HG03045 (cell line): ENCODE measurements around the gene RBM23.
"Not testable (repeated sequence)": the region's sequence is repeated elsewhere in the genome, so short reads cannot be mapped to it uniquely, and the experiment has no call there.

ENCODE experiments used
- ATAC-seq: cut with Tn5 transposase; IDR thresholded peaks from one replicate; pipeline ENCODE4 v1.9.1; 2021; ENCODE audit warnings: mild to moderate bottlenecking, moderate library complexity; ENCODE audit not compliant: unreplicated experiment

Gene RBM23

GRCh38 chr14:22919601-22919921 lies 612 bp upstream of the RBM23 start:
- ATAC-seq, result peak; percentile 1

DNA sequence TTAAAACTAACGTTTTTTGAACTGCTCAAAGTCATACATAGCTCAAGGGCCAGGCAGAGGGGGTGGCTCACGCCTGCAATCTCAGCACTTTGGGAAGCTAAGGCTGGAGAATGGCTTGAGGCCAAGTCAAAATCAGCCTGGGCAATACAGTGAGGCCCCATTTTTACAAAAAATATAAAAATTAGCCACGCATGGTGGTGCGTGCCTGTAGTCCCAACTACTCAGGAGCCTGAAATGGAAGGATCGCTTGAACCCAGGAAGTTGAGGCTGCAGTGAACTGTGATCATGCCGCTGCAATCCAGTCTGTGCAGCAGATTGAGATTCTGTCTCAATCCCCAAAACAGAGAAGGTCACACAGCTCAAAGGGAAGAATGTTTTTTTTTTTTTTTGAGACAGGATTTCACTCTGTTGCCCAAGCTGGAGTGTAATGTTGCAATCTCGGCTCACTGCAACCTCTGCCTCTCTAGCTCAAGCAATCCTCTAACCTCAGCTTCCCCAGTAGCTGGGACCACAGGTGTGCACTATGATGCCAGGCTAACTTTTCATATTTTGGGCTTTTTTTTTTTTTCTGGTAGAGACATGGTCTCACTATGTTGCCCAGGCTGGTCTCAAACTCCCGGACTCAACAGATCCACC lies 2.9 kb downstream of the RBM23 start:
- no peak for ATAC-seq

DNA sequence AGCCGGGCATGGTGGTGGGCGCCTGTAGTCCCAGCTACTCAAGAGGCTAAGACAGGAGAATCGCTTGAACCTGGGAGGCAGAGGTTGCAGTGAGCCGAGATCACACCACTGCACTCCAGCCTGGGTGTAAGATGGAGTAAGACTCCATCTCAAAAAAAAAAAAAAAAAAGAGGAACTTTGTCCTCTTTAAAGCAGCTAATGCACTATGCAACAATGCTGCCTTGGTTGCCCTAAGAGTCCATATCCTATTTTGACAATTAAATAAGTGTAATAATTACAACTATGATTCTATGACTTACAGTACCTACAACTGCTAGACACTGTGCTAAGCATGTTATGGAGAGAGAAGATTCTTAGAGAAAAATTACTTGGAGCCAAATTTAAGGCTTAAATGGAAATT lies 4.1 kb downstream of the RBM23 start:
- not testable (repeated sequence) for ATAC-seq

- no peak for ATAC-seq
Observed at GRCh38 chr14:22910916-22911315, 8.0 kb downstream of the RBM23 start.

DNA sequence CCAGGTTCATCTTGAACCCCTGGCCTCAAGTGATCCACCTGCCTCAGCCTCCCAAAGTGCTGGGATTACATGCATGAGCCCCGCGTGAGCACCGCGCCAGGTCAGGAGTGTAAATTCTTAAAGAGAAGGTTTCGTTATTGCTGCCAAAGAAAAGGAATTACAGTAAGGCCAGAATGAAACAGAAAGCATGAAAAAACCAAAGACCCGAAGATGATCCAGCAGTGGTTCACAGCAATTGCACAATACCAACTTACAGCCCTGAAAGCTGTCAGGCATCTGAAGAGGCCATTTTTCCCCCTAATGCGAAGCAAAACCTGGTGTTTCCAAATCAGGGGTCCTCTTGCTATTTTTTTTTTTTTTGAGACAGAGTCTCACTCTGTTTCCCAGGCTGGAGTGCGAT lies 10.3 kb downstream of the RBM23 start:
- ATAC-seq, result no peak

- ATAC-seq, result no peak
Observed at GRCh38 chr14:22907429-22907828, 11.5 kb downstream of the RBM23 start.

DNA sequence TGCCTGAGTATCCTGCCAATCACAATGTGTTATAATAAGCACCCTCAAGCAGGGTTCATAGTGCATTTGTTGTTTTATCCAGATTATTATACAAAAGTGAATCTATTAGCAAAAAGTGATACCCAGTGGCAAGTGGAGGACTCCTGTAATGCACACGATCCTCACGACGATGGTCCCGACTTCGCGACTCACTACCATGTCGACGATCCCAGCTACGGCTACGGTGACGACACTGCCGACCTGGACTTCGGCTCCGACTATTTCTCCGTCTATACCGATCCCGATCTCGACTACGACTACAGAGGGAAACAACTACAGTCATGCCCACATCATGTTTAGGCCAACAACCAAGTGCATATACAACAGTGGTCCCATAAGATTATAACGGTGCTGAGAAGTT lies 12.9 kb downstream of the RBM23 start:
- ATAC-seq, result no peak

- no peak for ATAC-seq
Observed at GRCh38 chr14:22905627-22906026, 13.3 kb downstream of the RBM23 start.

GRCh38 chr14:22903742-22904087 lies 15.2 kb downstream of the RBM23 start:
- ATAC-seq, result no peak

DNA sequence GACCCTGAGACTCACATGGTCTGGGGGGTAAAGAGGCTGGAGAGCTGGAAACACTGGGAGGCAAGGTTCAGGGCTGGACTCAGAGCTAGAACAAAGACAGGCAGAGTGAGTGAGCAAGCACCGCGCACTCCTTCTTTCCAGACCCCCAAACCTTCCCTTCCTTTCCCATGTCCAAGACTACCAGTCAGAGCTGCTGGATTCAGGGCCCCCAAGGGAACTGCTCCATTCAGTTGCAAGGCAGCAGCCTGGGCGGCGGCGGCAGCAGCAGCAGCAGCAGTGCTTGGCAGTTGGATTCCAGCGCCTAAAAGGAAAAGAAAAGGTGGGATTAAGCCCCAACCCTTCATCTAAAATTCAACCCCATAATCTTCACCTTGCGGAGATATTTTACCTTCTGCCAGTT lies 17.1 kb downstream of the RBM23 start:
- no peak for ATAC-seq

DNA sequence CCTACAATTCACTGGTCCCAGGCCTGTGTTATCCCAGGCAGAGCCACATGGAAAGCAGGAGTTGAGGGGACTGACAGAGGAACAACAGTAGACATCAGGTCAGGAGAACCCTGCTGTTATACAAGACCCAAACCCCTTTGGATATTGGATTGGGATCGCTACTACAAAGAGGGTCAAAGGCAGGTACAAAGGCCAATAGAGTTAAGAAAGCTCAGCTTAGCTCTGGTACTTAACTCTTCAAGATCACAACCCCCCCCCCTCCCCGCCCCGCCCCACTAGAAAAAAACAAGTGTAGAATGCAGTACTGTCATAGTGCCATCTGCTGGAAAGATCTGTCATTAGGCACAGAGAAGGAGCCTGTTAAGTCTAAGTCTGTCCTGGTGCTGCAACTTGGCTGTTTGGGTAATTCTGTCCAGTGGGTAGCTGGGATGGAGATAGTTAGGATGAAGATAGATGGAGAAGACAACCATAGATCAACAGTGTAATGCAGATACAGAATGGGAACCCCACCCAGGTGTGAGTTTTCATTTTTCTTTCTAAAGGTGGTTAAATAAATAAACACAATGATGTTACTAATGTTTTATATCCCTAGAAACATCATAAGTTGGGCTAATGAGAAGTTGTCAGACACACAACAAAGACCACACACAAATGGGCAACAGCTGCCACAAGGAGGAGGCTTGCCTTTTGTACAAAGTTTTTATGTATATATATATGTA lies 18.7 kb downstream of the RBM23 start:
- ATAC-seq, result no peak

DNA sequence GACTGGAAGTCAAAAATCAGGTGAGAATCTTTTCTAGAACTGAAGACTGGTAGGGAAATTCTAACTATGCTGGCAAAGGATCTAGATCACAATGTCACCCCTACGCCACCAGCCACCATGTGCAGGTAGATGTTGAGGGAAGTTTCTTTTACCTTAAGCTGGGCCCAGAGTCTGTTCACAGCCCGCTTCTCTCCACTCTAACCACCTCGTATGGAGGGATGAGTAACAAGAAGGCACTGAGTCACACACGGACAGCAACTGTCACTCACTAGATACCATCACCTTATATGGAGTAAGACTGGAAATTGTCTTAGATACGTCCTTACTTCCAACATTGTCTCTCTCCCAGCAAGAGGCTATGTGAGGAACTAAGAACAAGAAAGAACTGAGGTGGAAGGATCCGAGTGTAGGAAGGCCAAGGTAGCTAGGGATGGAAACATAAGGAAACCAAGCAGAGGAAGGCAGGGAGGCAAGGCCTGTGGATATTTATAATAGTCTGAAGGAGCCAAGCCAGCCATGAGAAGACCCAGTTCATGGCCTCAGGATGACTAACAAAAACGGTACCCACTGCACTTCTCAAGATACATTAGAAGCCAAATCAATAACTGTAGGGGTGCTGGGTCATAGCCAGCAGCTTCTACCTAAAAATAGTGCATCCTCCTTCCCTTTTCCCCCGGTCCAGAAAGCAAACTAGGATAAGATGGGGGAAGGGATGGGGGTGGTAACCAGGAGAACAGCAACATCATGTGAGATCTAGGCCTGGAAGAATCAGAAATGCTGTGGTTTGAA lies 20.5 kb downstream of the RBM23 start:
- no peak for ATAC-seq

DNA sequence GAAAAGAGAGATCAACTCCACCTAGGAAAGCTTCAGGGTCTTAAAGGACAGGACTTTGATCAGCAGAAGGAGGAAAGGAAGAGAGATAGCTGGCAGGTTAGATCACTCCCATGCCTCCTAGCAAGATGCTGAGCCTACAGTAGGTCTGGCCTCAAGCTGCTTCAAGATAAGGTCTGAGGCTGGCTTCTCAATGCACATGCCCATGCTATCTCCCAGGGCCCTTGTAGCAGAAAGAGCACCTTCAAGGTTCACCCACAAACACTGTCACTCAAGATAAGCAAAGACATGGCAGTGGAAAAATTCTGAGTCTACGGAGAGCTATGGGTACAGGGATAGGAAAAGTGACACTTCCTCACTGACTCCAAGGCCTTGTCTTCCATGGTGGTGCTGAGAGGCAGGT lies 21.6 kb downstream of the RBM23 start:
- no peak for ATAC-seq

GRCh38 chr14:22896760-22897159 lies 22.2 kb downstream of the RBM23 start:
- ATAC-seq, result no peak

DNA sequence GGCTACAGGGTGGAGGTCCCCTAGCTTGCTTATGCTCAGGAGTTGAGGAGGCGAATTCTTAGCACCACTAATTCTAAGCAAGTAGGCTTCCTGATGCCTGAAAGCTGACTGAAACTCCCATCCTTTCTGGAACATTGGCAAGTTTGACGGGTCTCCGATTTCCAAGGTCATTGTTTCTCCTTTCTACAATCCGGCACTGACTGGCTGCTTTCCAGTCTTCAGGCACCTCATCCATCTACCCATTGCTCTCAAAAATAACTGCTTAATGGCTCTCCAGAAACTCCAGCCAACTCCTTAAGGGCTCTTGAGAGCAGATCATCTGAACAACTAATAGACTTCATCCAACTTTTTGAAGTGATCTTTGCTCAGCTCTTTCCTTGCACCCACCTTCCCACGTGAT lies 22.6 kb downstream of the RBM23 start:
- no peak for ATAC-seq

GRCh38 chr14:22895402-22895801 lies 23.5 kb downstream of the RBM23 start:
- ATAC-seq, result no peak

DNA sequence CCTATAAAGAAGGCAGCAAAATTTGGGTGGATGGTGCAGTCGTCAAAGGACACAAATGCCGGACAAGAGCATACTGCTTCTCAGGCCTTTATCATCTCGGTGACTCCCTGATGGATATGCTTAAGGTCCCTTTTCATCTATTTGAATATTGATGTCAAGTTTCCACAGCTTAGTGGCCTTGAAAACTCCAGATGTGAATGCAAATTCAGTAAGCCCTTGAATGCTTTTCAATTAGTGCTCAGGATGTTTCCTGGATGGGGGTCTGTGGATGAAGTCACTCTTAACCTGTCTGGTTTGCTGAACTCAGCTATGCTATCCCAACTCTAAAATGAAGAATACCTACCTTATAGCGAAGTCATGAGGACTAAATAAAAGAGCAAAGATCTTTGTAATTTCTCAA lies 25.2 kb downstream of the RBM23 start:
- ATAC-seq, result no peak

GRCh38 chr14:22892488-22892887 lies 26.5 kb downstream of the RBM23 start:
- no peak for ATAC-seq

- no peak for ATAC-seq
Observed at GRCh38 chr14:22890416-22890815, 28.5 kb downstream of the RBM23 start.

GRCh38 chr14:22888662-22889061 lies 30.3 kb downstream of the RBM23 start:
- no peak for ATAC-seq

DNA sequence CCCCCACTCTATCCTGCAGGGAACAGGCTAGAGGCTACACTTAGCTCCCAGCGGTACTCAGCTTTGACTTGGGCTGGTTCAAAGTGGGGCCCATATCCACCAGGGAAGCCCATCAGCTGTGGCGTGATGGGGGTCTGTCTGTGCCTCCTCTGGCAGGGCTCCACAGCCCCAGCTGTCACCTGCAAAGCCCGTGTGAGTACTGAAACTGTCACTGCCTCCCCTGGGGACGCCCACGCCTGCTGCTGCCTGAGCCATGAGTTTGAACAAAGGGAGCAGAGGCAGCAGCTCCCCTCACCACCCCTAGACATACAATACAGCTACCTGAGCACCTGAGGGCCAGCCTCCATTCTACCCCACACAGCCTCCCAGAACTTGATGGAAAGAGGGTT lies 31.0 kb downstream of the RBM23 start:
- peak; percentile 38 for ATAC-seq

DNA sequence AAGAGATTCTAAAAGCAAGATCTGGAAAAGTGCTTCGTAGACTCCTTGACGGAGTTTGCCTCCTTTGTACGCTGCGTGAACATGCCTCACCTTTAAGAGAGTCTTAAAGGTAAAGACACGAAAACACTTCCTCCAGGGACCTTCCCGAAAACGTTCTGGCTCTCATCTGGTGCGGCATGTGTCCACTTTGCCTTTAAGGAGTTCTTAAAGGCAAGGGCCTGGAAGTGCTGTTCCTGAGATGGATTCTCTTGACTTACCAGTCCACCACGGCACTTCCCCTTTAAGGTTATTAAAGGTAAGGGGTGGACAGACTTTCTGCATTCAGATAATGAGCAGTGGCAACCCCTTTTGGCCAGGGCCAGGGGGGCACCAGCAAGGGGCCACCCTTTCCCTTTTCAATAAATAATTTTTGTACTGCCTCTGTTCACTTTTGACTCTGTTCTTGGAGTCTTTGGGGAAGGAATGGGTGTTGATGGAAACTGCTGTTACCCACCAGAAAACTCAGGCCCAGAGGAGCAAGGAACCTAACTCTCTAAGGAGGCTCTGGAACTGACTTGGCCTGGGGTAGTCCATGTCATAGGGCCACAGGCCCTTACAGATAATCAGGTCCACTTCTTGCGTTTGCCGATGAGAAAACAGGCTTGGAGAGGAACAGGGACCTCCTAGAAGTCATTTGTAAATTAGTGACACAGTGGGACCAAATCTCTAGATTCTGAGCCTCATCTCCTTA lies 31.5 kb downstream of the RBM23 start:
- peak; percentile 48 for ATAC-seq
